ENCODE data around the gene ELMO1.

ELMO1 gene

DNA sequence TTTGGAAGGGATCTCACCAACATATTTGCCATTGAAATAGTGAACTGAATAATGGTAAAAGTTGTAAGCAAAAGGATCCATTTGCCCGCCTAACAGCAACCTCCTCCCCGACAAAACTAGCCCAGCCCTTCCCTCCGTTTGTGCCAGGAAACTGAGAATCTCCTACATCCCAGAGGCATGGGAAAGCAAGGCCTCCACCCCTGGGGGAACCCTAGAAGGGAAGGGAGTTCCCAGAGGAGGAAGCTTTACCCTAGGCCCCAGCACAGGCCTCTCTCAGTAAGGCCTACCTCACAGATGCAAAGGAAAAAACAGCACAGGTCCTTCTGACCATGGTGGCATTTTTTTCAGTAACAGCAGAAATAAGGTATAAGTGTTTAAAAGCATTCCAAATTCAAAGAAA, 229.7 kb downstream of the ELMO1 start:
- H3K4me3 ChIP-seq (ENCODE audit: low read depth, low read length), result no peak overlapping the region
- no peaks in the 10 kb centered on the region for H3K9me3 ChIP-seq (ENCODE audit: insufficient read depth, low read depth, low read length)
- H3K9ac ChIP-seq (ENCODE audit: low read length), result no peak overlapping the region
- no peaks in the 10 kb centered on the region for H3K79me1 ChIP-seq (ENCODE audit: low read length)
- H3K23ac ChIP-seq (ENCODE audit: low read length), result no peak overlapping the region
- no peak overlapping the region for H4K12ac ChIP-seq (ENCODE audit: low read depth, low read length)
- H2BK120ac ChIP-seq (ENCODE audit: insufficient read depth, low read length, poor library complexity), result no peak overlapping the region
- H4K91ac ChIP-seq (ENCODE audit: low read depth, low read length), result no peak overlapping the region
- no CpG with 5 or more reads among the region's 3 CpGs for WGBS (ENCODE audit: extremely low coverage, insufficient coverage, insufficient read length)
- H2BK12ac ChIP-seq (ENCODE audit: low read length), result no peak overlapping the region
- H3K4me1 ChIP-seq (ENCODE audit: control insufficient read depth in 1 of 2, insufficient read depth in 2 of 2, low read length in 2 of 2), result peaks cover 0 to 3% of the 10 kb centered on the region in 2 experiments
- H3K27me3 ChIP-seq (ENCODE audit: insufficient read depth, low read length), result no peaks in the 10 kb centered on the region
- H3K79me2 ChIP-seq (ENCODE audit: control insufficient read depth, insufficient read depth, low read length, poor library complexity), result no peaks in the 10 kb centered on the region
- H3K36me3 ChIP-seq (ENCODE audit: control insufficient read depth in 1 of 2, insufficient read depth in 2 of 2, low read length in 2 of 2), result peaks cover 7 to 19% of the 10 kb centered on the region in 2 experiments
- H2AK5ac ChIP-seq (ENCODE audit: low read length), result no peak overlapping the region
- no peak for DNase-seq
- no peak overlapping the region for H3K14ac ChIP-seq (ENCODE audit: low read length)
- H4K8ac ChIP-seq (ENCODE audit: low read depth, low read length), result no peak overlapping the region
- no peak overlapping the region for H3K4me2 ChIP-seq (ENCODE audit: low read length)
- no peak overlapping the region for H3K27ac ChIP-seq (ENCODE audit: low read depth, low read length)
- H3K18ac ChIP-seq (ENCODE audit: low read length), result no peak overlapping the region
- no peak overlapping the region for H2BK5ac ChIP-seq (ENCODE audit: low read depth, low read length, poor library complexity)
- H2AFZ ChIP-seq (ENCODE audit: insufficient read depth, low read length, poor library complexity), result no peak overlapping the region
- no peak overlapping the region for H3K4ac ChIP-seq (ENCODE audit: low read depth, low read length)

DNA sequence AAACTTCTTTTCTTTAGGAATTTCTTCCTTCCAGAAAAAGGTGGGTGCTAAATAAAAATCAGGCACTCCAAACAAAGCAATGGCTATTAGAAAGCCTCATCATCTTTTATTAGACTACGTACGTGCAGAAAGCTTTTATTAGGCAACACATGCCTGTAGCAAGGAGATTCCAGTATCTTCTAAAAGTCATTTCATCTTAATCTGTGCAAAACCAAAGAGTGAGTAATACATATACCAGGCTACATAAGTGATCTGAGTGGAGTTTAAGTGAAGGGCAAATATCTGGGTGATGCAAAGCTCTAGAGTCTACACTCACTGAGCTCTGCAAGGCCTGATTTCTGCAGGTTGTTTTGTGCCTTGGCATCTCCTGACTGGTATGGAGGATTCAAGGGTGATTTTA, 231.7 kb downstream of the ELMO1 start:
- Histone ChIP-seq H3K4me3 (ENCODE audit: low read depth, low read length) (no peak overlapping the region), H3K27ac (ENCODE audit: low read depth, low read length) (no peak overlapping the region), H3K4me2 (ENCODE audit: low read length) (no peak overlapping the region), H2BK120ac (ENCODE audit: insufficient read depth, low read length, poor library complexity) (no peak overlapping the region), H3K36me3 (ENCODE audit: control insufficient read depth in 1 of 2, insufficient read depth in 2 of 2, low read length in 2 of 2) (peaks cover 7 to 19% of the 10 kb centered on the region in 2 experiments), H2AK5ac (ENCODE audit: low read length) (no peak overlapping the region), H3K18ac (ENCODE audit: low read length) (no peak overlapping the region), H4K91ac (ENCODE audit: low read depth, low read length) (no peak overlapping the region), H3K4ac (ENCODE audit: low read depth, low read length) (no peak overlapping the region), H2BK12ac (ENCODE audit: low read length) (no peak overlapping the region), H3K79me1 (ENCODE audit: low read length) (no peaks in the 10 kb centered on the region), H3K27me3 (ENCODE audit: insufficient read depth, low read length) (no peaks in the 10 kb centered on the region), H3K23ac (ENCODE audit: low read length) (no peak overlapping the region), H2BK5ac (ENCODE audit: low read depth, low read length, poor library complexity) (no peak overlapping the region), H3K9me3 (ENCODE audit: insufficient read depth, low read depth, low read length) (no peaks in the 10 kb centered on the region), H3K4me1 (ENCODE audit: control insufficient read depth in 1 of 2, insufficient read depth in 2 of 2, low read length in 2 of 2) (peaks cover 0 to 3% of the 10 kb centered on the region in 2 experiments), H3K14ac (ENCODE audit: low read length) (no peak overlapping the region), H4K8ac (ENCODE audit: low read depth, low read length) (no peak overlapping the region), H4K12ac (ENCODE audit: low read depth, low read length) (no peak overlapping the region), H3K9ac (ENCODE audit: low read length) (no peak overlapping the region), H3K79me2 (ENCODE audit: control insufficient read depth, insufficient read depth, low read length, poor library complexity) (no peaks in the 10 kb centered on the region), H2AFZ (ENCODE audit: insufficient read depth, low read length, poor library complexity) (no peak overlapping the region)
- no CpG with 5 or more reads among the region's 2 CpGs for WGBS (ENCODE audit: extremely low coverage, insufficient coverage, insufficient read length)
- no peak for DNase-seq

GRCh38 chr7:37216156-37216852, 232.4 kb downstream of the ELMO1 start:
- no peak overlapping the region for H3K4me3 ChIP-seq (ENCODE audit: low read depth, low read length)
- no peaks in the 10 kb centered on the region for H3K79me1 ChIP-seq (ENCODE audit: low read length)
- no peaks in the 10 kb centered on the region for H3K79me2 ChIP-seq (ENCODE audit: control insufficient read depth, insufficient read depth, low read length, poor library complexity)
- H3K9me3 ChIP-seq (ENCODE audit: insufficient read depth, low read depth, low read length), result no peaks in the 10 kb centered on the region
- H3K36me3 ChIP-seq (ENCODE audit: control insufficient read depth in 1 of 2, insufficient read depth in 2 of 2, low read length in 2 of 2), result peaks cover 5 to 20% of the 10 kb centered on the region in 2 experiments
- no peak overlapping the region for H3K23ac ChIP-seq (ENCODE audit: low read length)
- H2AK5ac ChIP-seq (ENCODE audit: low read length), result no peak overlapping the region
- no peak overlapping the region for H4K12ac ChIP-seq (ENCODE audit: low read depth, low read length)
- H2AFZ ChIP-seq (ENCODE audit: insufficient read depth, low read length, poor library complexity), result no peak overlapping the region
- no CpG with 5 or more reads among the region's 10 CpGs for WGBS (ENCODE audit: extremely low coverage, insufficient coverage, insufficient read length)
- H3K18ac ChIP-seq (ENCODE audit: low read length), result no peak overlapping the region
- no peak overlapping the region for H3K27ac ChIP-seq (ENCODE audit: low read depth, low read length)
- no peak overlapping the region for H4K91ac ChIP-seq (ENCODE audit: low read depth, low read length)
- H3K4me1 ChIP-seq (ENCODE audit: control insufficient read depth in 1 of 2, insufficient read depth in 2 of 2, low read length in 2 of 2), result peaks cover 0 to 3% of the 10 kb centered on the region in 2 experiments
- H3K4me2 ChIP-seq (ENCODE audit: low read length), result no peak overlapping the region
- H2BK12ac ChIP-seq (ENCODE audit: low read length), result no peak overlapping the region
- no peak overlapping the region for H3K4ac ChIP-seq (ENCODE audit: low read depth, low read length)
- no peak overlapping the region for H2BK120ac ChIP-seq (ENCODE audit: insufficient read depth, low read length, poor library complexity)
- no peak overlapping the region for H2BK5ac ChIP-seq (ENCODE audit: low read depth, low read length, poor library complexity)
- DNase-seq, result no peak
- H3K14ac ChIP-seq (ENCODE audit: low read length), result no peak overlapping the region
- H3K9ac ChIP-seq (ENCODE audit: low read length), result no peak overlapping the region
- no peak overlapping the region for H4K8ac ChIP-seq (ENCODE audit: low read depth, low read length)
- H3K27me3 ChIP-seq (ENCODE audit: insufficient read depth, low read length), result no peaks in the 10 kb centered on the region

- H3K4me2 ChIP-seq (ENCODE audit: low read length), result no peak overlapping the region
- H3K27me3 ChIP-seq (ENCODE audit: insufficient read depth, low read length), result no peaks in the 10 kb centered on the region
- H2AK5ac ChIP-seq (ENCODE audit: low read length), result no peak overlapping the region
- H4K91ac ChIP-seq (ENCODE audit: low read depth, low read length), result no peak overlapping the region
- H3K4me1 ChIP-seq (ENCODE audit: control insufficient read depth in 1 of 2, insufficient read depth in 2 of 2, low read length in 2 of 2), result peaks cover 0 to 3% of the 10 kb centered on the region in 2 experiments
- no peak overlapping the region for H3K27ac ChIP-seq (ENCODE audit: low read depth, low read length)
- H3K9ac ChIP-seq (ENCODE audit: low read length), result no peak overlapping the region
- no peak overlapping the region for H2AFZ ChIP-seq (ENCODE audit: insufficient read depth, low read length, poor library complexity)
- H3K14ac ChIP-seq (ENCODE audit: low read length), result no peak overlapping the region
- no peak overlapping the region for H3K4me3 ChIP-seq (ENCODE audit: low read depth, low read length)
- H4K8ac ChIP-seq (ENCODE audit: low read depth, low read length), result no peak overlapping the region
- H3K79me1 ChIP-seq (ENCODE audit: low read length), result no peaks in the 10 kb centered on the region
- no peak overlapping the region for H3K4ac ChIP-seq (ENCODE audit: low read depth, low read length)
- DNase-seq, result no peak
- no peaks in the 10 kb centered on the region for H3K79me2 ChIP-seq (ENCODE audit: control insufficient read depth, insufficient read depth, low read length, poor library complexity)
- no peak overlapping the region for H4K12ac ChIP-seq (ENCODE audit: low read depth, low read length)
- no peak overlapping the region for H2BK5ac ChIP-seq (ENCODE audit: low read depth, low read length, poor library complexity)
- no peak overlapping the region for H3K18ac ChIP-seq (ENCODE audit: low read length)
- H2BK120ac ChIP-seq (ENCODE audit: insufficient read depth, low read length, poor library complexity), result no peak overlapping the region
- H3K23ac ChIP-seq (ENCODE audit: low read length), result no peak overlapping the region
- WGBS (ENCODE audit: extremely low coverage, insufficient coverage, insufficient read length), result no CpG with 5 or more reads among the region's 3 CpGs
- H2BK12ac ChIP-seq (ENCODE audit: low read length), result no peak overlapping the region
- no peaks in the 10 kb centered on the region for H3K9me3 ChIP-seq (ENCODE audit: insufficient read depth, low read depth, low read length)
- peaks cover 5 to 19% of the 10 kb centered on the region in 2 experiments for H3K36me3 ChIP-seq (ENCODE audit: control insufficient read depth in 1 of 2, insufficient read depth in 2 of 2, low read length in 2 of 2)
Observed at GRCh38 chr7:37215290-37215923, 233.3 kb downstream of the ELMO1 start.

Data from trophoblast cell (in vitro differentiated cells and primary cell).